NCI-H460 (cell line): ENCODE measurements around the gene SZT2. TPM values are rescaled to one million over a fixed set of nuclear protein-coding genes. Genes with fewer than 3 reads are reported as not detected.
A peak's percentile ranks its signal among the peaks of the same experiment; 100 is the strongest.
"Not testable (repeated sequence)": the region's sequence is repeated elsewhere in the genome, so short reads cannot be mapped to it uniquely, and the experiment has no call there.

Source experiments
- DNase-seq: peaks from one replicate; pipeline ENCODE4 v3.0.0-alpha.2; 2016; ENCODE audit warnings: low read depth; ENCODE audit errors: extremely low read depth
- total RNA-seq: library from RNA; depleted of rRNA; stranded (reverse); fragments of >200 nt; shearing (Covaris generic); gene quantifications from 2 replicates; pipeline ENCODE4 v1.2.3, GENCODE V29; 2014

The SZT2 gene
- total RNA-seq, 1 experiment from 2014 or later, result 16.2 TPM

DNA sequence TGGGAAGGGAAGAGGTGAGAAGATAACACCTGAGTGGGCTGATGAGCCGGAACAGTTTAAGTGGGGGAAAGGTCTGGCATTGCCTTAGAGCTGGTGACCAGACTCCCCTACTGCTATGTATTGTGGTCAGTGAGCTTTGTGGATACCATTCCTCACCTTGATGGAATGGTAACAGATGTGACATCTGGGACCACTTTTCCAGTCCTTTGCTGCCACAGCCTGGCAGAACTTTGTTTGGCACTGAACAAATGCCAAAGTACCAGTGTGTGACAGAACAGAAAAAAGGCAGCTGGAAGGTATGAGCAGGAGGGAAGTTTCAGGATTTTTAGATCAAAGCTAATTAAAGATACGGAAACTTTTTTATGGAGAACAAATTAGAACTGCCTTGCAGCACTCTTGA is 6.2 kb upstream of the SZT2 start:
- no peak for DNase-seq

GRCh38 chr1:43386676-43387075 is 3.0 kb upstream of the SZT2 start:
- DNase-seq, result no peak

DNA sequence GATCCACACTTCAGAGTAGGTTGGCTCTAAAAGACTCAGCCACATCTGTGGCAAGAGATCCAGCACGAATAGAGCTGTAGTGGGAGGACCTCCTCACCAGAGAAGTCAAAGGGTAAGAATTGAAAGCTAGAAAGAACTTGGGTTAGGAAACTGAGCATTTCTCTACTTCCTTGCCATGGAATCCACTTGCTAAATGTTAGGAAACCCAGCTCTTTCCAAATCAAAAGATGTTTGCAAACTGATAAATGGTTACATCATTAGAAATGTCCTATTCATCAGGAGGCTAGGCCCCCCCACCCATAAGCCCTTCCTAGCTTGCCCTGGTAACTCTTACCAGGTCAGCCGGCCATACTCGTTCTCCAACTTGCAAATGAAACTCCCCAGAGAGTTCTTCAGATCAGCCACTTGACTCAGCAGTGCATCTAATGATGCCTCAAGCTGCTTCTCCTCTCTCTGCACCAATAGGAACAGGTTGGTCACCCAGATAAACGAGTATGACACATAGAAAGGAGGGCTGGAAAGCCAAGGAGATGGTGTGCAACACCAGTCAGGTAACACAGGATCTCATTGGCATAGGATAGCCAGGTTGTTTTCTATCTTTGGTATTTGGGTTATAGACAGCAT is 1.6 kb upstream of the SZT2 start:
- DNase-seq, result no peak

- no peak for DNase-seq
These were observed 1.1 kb upstream of the SZT2 start for GRCh38 chr1:43388613-43389012.

DNA sequence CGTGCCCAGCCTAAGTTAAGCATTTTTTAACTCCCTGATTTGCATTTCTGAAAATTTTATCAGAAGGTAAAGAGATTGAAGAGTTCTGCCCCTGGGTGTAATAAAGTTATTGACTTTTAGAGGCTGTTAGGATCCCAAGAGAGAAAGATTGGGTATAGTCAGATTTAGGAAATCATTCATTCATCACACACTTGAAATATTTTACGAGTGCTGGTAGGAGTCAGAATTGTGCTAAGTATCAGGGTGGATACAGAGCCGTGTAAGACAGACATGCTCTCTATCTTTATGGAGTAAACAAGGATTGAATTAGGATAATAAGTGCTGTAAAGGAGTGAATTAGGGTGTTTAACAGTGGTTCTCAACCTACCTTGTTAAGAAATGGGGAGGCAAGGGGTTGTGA is 3.0 kb downstream of the SZT2 start:
- no peak for DNase-seq

GRCh38 chr1:43395523-43395922 is 5.8 kb downstream of the SZT2 start:
- DNase-seq, result no peak

DNA sequence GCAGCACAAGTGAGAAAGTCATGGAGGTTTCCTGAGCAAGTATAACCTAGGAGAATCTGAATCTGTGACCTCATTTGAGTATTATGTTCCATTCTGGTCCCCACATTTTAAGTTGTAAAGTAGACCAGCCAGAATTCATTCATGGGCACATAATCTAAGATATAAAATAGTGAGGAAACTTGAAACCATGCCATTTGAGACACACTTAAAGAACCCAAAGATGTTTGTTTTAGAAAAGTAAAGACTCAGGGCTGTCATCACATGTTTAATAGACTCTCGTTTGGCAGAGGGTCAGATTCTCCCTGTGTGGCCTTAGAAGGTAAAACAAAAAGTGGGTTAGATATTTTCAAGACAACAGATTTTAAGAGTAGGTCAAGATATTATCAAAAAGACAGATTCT is 6.4 kb downstream of the SZT2 start:
- no peak for DNase-seq

DNA sequence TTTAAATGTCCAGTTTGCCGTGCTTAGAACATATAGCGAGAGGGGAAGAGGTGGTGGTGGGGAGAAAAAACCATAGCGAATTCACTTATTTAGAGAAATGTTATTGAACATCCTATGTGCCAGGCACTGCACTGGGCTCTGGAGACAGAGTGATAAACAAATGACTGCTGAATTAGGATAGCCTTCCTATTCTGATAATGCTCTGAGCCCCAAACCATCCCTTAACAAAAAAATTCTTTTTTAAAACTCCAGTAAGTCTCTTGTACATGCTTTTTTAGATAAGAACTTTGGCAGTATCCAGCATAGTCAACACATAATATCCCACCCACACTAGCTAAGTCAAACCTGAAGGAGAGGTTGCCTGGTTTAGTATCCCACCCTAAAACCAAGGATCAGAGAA is 8.5 kb downstream of the SZT2 start:
- no peak for DNase-seq

- not testable (repeated sequence) for DNase-seq
These were observed 10.7 kb downstream of the SZT2 start for GRCh38 chr1:43400441-43400840.

DNA sequence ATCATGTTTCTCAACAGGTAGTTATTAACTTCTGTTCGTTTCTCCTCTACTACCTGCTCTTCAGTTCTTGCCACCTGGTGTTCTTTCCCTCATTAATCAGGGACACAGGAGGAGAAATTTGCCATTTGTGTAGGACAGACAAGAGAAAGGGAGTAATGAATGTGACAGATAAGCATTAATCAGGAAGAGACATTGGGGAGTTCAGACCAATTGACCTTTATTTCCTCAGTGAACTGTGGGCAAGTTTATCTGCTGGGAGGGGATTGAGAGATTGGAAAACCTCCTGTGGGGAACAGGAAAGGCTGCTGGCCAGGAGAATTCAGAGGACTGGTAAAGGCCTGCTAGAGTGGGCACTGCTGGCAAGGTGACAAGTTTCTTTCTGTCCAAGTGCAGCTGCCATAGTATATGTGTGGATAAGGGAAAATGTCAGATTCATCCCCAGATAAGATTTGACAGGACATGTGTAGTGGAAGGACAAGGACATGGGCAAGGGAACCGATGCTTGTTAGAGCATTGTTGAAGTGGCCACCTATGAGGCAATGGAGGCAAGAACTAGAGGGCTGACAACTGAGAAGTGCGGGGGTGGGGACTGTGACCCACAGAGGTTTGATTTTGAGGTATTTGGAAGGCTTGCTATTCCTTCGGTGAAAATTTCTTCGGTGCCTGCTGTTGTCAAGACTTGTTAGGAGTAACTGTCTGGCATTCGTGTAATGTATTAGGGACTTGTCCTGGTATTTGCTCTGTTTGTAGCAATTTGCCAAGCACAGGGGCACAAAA is 12.6 kb downstream of the SZT2 start:
- DNase-seq, result no peak

GRCh38 chr1:43404353-43404752 is 14.7 kb downstream of the SZT2 start:
- no peak for DNase-seq

DNA sequence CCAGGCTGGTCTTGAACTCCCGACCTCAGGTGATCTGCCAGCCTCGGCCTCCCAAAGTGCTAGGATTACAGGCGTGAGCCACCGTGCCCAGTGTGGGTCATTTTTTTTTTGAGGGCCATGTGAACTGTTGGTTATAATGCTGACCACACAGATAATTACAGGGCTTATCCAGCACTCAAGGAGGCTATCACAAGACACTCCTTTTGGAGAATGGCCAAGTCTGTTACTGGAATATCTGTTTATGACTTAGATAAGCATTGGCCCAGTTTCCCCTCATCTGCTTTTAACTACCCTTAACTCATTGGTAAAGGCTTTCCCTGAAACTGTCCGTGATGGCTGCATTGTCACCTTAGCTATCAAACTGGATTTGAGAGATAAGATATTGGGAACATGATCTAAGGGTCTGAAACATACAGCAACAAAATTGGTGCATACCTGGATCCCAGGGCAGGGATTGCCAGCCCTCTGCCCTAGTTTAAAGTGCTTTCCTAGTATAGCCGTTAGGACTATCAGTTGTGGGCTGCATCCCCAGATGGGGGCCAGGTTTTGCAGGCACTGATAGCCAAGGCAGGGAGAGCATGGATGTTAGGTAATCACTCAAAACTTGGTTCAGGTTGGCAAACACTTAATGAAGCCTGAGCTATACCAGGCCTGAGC is 15.6 kb downstream of the SZT2 start:
- DNase-seq, result no peak

DNA sequence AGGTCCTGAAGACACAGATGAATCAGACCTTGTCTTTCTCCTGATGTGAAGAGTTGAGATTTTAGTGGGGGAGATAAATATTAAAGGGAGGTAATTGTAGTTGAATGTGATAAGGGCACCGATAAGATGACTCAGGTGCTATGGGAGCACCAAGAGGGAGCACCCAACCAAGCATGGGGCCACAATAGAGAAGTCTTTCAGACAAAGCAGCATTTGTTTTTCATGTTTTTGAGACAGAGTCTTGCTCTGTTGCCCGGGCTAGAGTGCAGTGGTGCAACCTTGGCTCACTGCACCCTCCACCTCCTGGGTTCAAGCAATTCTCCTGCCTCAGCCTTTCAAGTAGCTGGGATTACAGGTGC is 16.2 kb downstream of the SZT2 start:
- no peak for DNase-seq

DNA sequence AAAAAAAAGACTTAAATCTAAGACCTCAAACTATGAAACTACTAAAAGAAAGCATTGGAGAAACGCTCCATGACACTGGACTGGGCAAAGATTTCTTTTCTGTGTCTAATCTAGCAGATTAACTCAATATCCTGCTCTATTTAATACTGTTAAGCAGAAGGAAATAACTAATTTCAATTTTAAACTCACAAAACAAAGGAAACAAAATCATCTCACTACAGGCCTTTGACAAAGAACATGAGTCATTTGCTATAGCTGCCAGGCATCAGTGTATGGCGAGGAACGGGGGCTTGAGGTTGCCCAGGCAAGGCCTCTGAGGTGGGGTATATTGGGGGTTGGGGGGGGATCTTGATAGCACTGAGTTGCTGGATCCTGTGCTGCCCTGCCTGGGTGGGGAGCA is 20.9 kb downstream of the SZT2 start:
- no peak for DNase-seq

- DNase-seq, result not testable (repeated sequence)
These were observed 23.7 kb downstream of the SZT2 start for GRCh38 chr1:43413426-43413825.

DNA sequence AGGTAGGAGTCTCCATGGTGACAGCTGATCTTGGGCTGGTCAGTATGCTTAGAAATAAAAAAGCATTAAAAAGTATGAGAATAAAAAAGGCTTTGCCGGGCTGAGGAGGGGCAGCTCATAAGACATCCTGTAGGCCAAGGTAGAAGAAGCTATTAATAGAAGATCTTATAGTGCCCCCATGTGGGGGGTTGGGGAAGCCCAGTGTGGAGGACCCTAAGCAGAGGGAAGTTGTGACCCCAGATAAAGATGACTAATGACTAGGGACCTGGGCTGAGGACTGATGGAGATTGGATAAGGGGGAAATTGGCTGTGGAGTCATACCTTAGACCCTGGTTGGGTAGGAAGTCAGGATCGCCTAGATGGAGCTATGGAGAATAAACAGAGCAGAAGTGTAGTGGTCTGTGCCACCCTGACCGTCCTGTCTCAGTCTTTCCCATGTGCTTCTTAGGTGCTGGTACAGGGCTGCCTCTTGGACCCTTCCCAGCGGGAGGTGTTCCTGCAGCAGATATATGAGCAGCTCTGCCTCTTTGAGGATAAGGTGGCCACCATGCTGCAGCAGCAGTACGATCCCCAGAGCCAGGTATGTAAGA is 25.0 kb downstream of the SZT2 start:
- peak; percentile 44 for DNase-seq

DNA sequence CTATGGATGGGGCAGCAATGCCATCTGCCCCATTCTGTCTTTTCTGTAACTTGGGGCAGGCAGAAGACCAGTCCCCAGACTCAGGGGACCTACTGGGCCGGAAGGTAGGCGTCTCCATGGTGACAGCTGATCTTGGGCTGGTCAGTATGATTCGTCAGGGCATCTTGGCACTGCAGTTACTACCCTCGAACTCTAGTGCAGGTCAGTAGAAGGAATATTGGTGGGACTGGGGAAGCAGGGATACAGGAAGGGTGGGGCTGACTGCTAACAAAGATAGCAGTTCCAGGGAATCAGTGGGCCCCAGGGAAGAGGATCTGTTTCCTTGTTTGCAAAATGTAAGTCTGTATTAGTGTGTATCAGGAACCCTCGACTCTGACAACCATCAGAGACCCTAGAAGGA is 26.2 kb downstream of the SZT2 start:
- DNase-seq, result no peak

DNA sequence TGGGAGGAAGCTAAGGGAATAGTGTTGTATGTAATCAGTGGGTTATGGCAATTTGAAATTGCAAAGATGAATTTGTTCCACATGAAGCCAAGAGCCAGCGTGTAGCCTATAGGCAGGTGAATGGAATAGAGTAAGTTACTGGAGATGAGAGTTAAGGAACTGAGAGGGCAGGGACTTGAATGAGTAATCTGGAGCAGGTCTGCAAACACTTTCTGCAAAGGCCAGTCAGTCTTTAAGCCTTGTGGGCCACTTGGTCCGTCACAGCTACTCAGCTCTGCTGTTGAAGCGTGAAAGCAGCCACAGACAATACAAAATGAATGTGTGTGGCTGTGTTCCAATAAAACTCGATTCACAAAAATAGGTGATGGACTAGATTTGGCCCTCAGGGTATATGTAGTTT is 29.2 kb downstream of the SZT2 start:
- DNase-seq, result no peak

- DNase-seq, result no peak
These were observed 30.1 kb downstream of the SZT2 start for GRCh38 chr1:43419627-43420425.

- DNase-seq, result no peak
These were observed 31.2 kb downstream of the SZT2 start for GRCh38 chr1:43420874-43421273.

GRCh38 chr1:43421396-43421795 is 31.7 kb downstream of the SZT2 start:
- no peak for DNase-seq
